Measurements from ENCODE around the gene PLEKHO2. TPM values are rescaled to one million over a fixed set of nuclear protein-coding genes. Genes with fewer than 3 reads are reported as not detected.

Gene PLEKHO2
- total RNA-seq, 1 experiment from 2014 or later, result 7.9 TPM

- Histone ChIP-seq H3K79me2 (ENCODE audit: low read depth) (no peaks in the 10 kb centered on the region), H3K36me3 (ENCODE audit: low read depth) (no peaks in the 10 kb centered on the region), H2AFZ (no peak overlapping the region), H3K27me3 (ENCODE audit: insufficient read depth, low read depth) (no peaks in the 10 kb centered on the region), H3K4me3 (no peak overlapping the region), H4K20me1 (ENCODE audit: insufficient read depth) (no peaks in the 10 kb centered on the region), H3K4me1 (replicated peaks; ENCODE audit: insufficient read depth) (no peaks in the 10 kb centered on the region; the same call in 1 of the 2 replicates), H3K9me2 (ENCODE audit: insufficient read depth) (no peaks in the 10 kb centered on the region), H3K27ac (no peak overlapping the region), H3F3A (ENCODE audit: insufficient read depth, low read depth) (no peaks in the 10 kb centered on the region), H3K9me3 (ENCODE audit: insufficient read depth, low read depth) (no peaks in the 10 kb centered on the region), H3K4me2 (no peak overlapping the region)
- no peak for DNase-seq
- ChIA-PET POLR2A (ENCODE audit: unreplicated experiment) (no interaction called here), CTCF (no interaction called here)
- TF ChIP-seq EZH2 (IDR thresholded peaks at IDR 0.05; ENCODE audit: low read depth) (no peak), CTCF (conservative IDR thresholded peaks at IDR 0.05) (no peak)
- intact Hi-C loops (cut with micrococcal nuclease; ENCODE audit: unreplicated experiment), result no loop called here
- no TSS peak for BruUV-seq (replicated peaks)
Observed at GRCh38 chr15:64847876-64848716, 6.4 kb downstream of the PLEKHO2 start.

GRCh38 chr15:64850778-64851502, 9.2 kb downstream of the PLEKHO2 start:
- Histone ChIP-seq H3K27me3 (ENCODE audit: insufficient read depth, low read depth) (no peaks in the 10 kb centered on the region), H3K27ac (no peak overlapping the region), H3K36me3 (ENCODE audit: low read depth) (no peaks in the 10 kb centered on the region), H3K9me3 (ENCODE audit: insufficient read depth, low read depth) (no peaks in the 10 kb centered on the region), H3K4me1 (replicated peaks; ENCODE audit: insufficient read depth) (no peaks in the 10 kb centered on the region; the same call in 1 of the 2 replicates), H4K20me1 (ENCODE audit: insufficient read depth) (no peaks in the 10 kb centered on the region), H3F3A (ENCODE audit: insufficient read depth, low read depth) (no peaks in the 10 kb centered on the region), H3K4me2 (no peak overlapping the region), H3K4me3 (no peak overlapping the region), H3K9me2 (ENCODE audit: insufficient read depth) (no peaks in the 10 kb centered on the region), H2AFZ (no peak overlapping the region), H3K79me2 (ENCODE audit: low read depth) (no peaks in the 10 kb centered on the region)
- no peak for DNase-seq
- CTCF ChIA-PET, result no interaction called here
- POLR2A ChIA-PET (ENCODE audit: unreplicated experiment), result no interaction called here
- intact Hi-C loops (cut with micrococcal nuclease; ENCODE audit: unreplicated experiment), result no loop called here
- TF ChIP-seq EZH2 (IDR thresholded peaks at IDR 0.05; ENCODE audit: low read depth) (no peak), CTCF (conservative IDR thresholded peaks at IDR 0.05) (no peak)
- BruUV-seq (replicated peaks), result no TSS peak

GRCh38 chr15:64851503-64851840, 9.8 kb downstream of the PLEKHO2 start:
- Histone ChIP-seq H3K9me3 (ENCODE audit: insufficient read depth, low read depth) (no peaks in the 10 kb centered on the region), H3K4me1 (replicated peaks; ENCODE audit: insufficient read depth) (no peaks in the 10 kb centered on the region; the same call in 1 of the 2 replicates), H3K4me3 (no peak overlapping the region), H3K9me2 (ENCODE audit: insufficient read depth) (no peaks in the 10 kb centered on the region), H4K20me1 (ENCODE audit: insufficient read depth) (no peaks in the 10 kb centered on the region), H3K27me3 (ENCODE audit: insufficient read depth, low read depth) (no peaks in the 10 kb centered on the region), H3F3A (ENCODE audit: insufficient read depth, low read depth) (no peaks in the 10 kb centered on the region), H3K4me2 (no peak overlapping the region), H3K27ac (no peak overlapping the region), H2AFZ (no peak overlapping the region), H3K79me2 (ENCODE audit: low read depth) (no peaks in the 10 kb centered on the region), H3K36me3 (ENCODE audit: low read depth) (no peaks in the 10 kb centered on the region)
- TF ChIP-seq CTCF (conservative IDR thresholded peaks at IDR 0.05) (no peak), EZH2 (IDR thresholded peaks at IDR 0.05; ENCODE audit: low read depth) (no peak)
- DNase-seq, result no peak
- POLR2A ChIA-PET (ENCODE audit: unreplicated experiment), result no interaction called here
- CTCF ChIA-PET, result no interaction called here
- intact Hi-C loops (cut with micrococcal nuclease; ENCODE audit: unreplicated experiment), result no loop called here
- no TSS peak for BruUV-seq (replicated peaks)

All from PC-9 (cell line).